DOHH2 (cell line): ENCODE measurements around the gene GOLGA6C.

ENCODE experiments used
- H3F3A ChIP-seq: fragments of 200-600 bp; sonication (generic), shearing (Covaris generic); 2 replicates; pipeline ENCODE4 v1.6.0; 2016; ENCODE audit warnings: antibody characterized with exemption, mild to moderate bottlenecking; ENCODE audit not compliant: control insufficient read depth, insufficient read depth
- H3K27ac ChIP-seq: fragments of 200-600 bp; sonication (generic); 2 replicates; pipeline ENCODE4 v1.5.1; 2014; ENCODE audit warnings: low read depth, mild to moderate bottlenecking, low read length, moderate library complexity
- H3K27me3 ChIP-seq: fragments of 200-600 bp; sonication (generic); 2 replicates; pipeline ENCODE4 v1.6.1; 2014; ENCODE audit warnings: mild to moderate bottlenecking, low read length, mixed read lengths; ENCODE audit not compliant: control insufficient read depth
- H3K36me3 ChIP-seq: fragments of 200-600 bp; sonication (generic); 2 replicates; pipeline ENCODE4 v1.6.1; 2014; ENCODE audit warnings: mild to moderate bottlenecking, low read length, moderate library complexity, mixed read lengths; ENCODE audit not compliant: control insufficient read depth
- H3K4me1 ChIP-seq: fragments of 200-600 bp; sonication (generic); 2 replicates; pipeline ENCODE4 v1.6.1; 2014; ENCODE audit warnings: mild to moderate bottlenecking, low read length, mixed read lengths; ENCODE audit not compliant: control insufficient read depth
- H3K4me2 ChIP-seq: fragments of 200-600 bp; sonication (generic); 2 replicates; pipeline ENCODE4 v1.6.0; 2014; ENCODE audit warnings: mild to moderate bottlenecking, low read length, moderate library complexity
- H3K4me3 ChIP-seq: fragments of 200-600 bp; sonication (generic); 2 replicates; pipeline ENCODE4 v1.5.1; 2014; ENCODE audit warnings: mild to moderate bottlenecking, low read length, mixed read lengths
- H3K79me2 ChIP-seq: fragments of 200-600 bp; sonication (generic); 2 replicates; pipeline ENCODE4 v1.6.1; 2014; ENCODE audit warnings: mild to moderate bottlenecking, low read length, mixed read lengths; ENCODE audit not compliant: control insufficient read depth
- H3K9me2 ChIP-seq: fragments of 200-600 bp; sonication (generic); replicated peaks from 2 replicates; pipeline ENCODE4 v1.6.1; 2014; ENCODE audit warnings: mild to moderate bottlenecking, low read length, mixed read lengths; ENCODE audit not compliant: control insufficient read depth
- H3K9me3 ChIP-seq: fragments of 200-600 bp; sonication (generic); 2 replicates; pipeline ENCODE4 v1.6.1; 2014; ENCODE audit warnings: antibody characterized with exemption, low read length, mixed read lengths; ENCODE audit not compliant: control insufficient read depth, insufficient read depth
- H4K20me1 ChIP-seq: fragments of 200-600 bp; sonication (generic); 2 replicates; pipeline ENCODE4 v1.6.0; 2014; ENCODE audit warnings: low read depth, mild to moderate bottlenecking, antibody characterized with exemption, low read length, moderate library complexity; ENCODE audit not compliant: control insufficient read depth, insufficient read depth
- CTCF ChIP-seq: fragments of 200-600 bp; sonication (generic); IDR thresholded peaks from one replicate; pipeline ENCODE4 v1.5.1; 2014; ENCODE audit warnings: antibody characterized with exemption, mild to moderate bottlenecking, low read depth, low read length; ENCODE audit not compliant: poor library complexity, severe bottlenecking
- EZH2phosphoT487 ChIP-seq: fragments of 200-600 bp; sonication (generic); IDR thresholded peaks from 2 replicates; pipeline ENCODE4 v1.6.1; 2017; ENCODE audit warnings: borderline replicate concordance, mild to moderate bottlenecking, antibody characterized with exemption, low read length, moderate library complexity, mixed read lengths

GOLGA6C gene

GRCh38 chr15:75232252-75232813 is 25.8 kb upstream of the GOLGA6C start:
- H3K4me1 ChIP-seq: no peaks in the 10 kb centered on the region
- H3K4me2 ChIP-seq: no peak overlapping the region
- H3K9me2 ChIP-seq: no peaks in the 10 kb centered on the region
- no peak for TF ChIP-seq CTCF
- no peak for TF ChIP-seq EZH2phosphoT487
- H3K4me3 ChIP-seq: no peak overlapping the region
- H3K36me3 ChIP-seq: no peaks in the 10 kb centered on the region
- H3F3A ChIP-seq: no peaks in the 10 kb centered on the region
- H3K27ac ChIP-seq: no peak overlapping the region
- H3K79me2 ChIP-seq: no peaks in the 10 kb centered on the region
- H3K27me3 ChIP-seq: peaks cover 11% of the 10 kb centered on the region; the same call in 1 of the 2 replicates
- no peaks in the 10 kb centered on the region for H3K9me3 ChIP-seq
- no peaks in the 10 kb centered on the region; the same call in 1 of the 2 replicates for H4K20me1 ChIP-seq

GRCh38 chr15:75232826-75233503 is 25.2 kb upstream of the GOLGA6C start:
- Histone ChIP-seq H3K4me3 (no peak overlapping the region), H3K27ac (no peak overlapping the region), H3K4me2 (no peak overlapping the region), H3K9me2 (no peaks in the 10 kb centered on the region), H3K9me3 (no peaks in the 10 kb centered on the region), H3K79me2 (no peaks in the 10 kb centered on the region), H3F3A (no peaks in the 10 kb centered on the region), H3K27me3 (0 out of 2 replicates have a peak, but pooled peaks cover 10% of the 10 kb centered on the region), H3K4me1 (no peaks in the 10 kb centered on the region), H4K20me1 (no peaks in the 10 kb centered on the region; the same call in 1 of the 2 replicates), H3K36me3 (no peaks in the 10 kb centered on the region)
- no peak for TF ChIP-seq CTCF
- TF ChIP-seq EZH2phosphoT487: no peak

- Histone ChIP-seq H3K27ac (no peak overlapping the region), H3K4me2 (no peak overlapping the region), H3K27me3 (peaks cover 5% of the 10 kb centered on the region; the same call in 1 of the 2 replicates), H3K9me2 (no peaks in the 10 kb centered on the region), H3K4me3 (no peak overlapping the region), H3K9me3 (no peaks in the 10 kb centered on the region), H3F3A (no peaks in the 10 kb centered on the region), H4K20me1 (no peaks in the 10 kb centered on the region; the same call in 1 of the 2 replicates), H3K4me1 (no peaks in the 10 kb centered on the region), H3K36me3 (no peaks in the 10 kb centered on the region), H3K79me2 (no peaks in the 10 kb centered on the region)
- TF ChIP-seq EZH2phosphoT487 (no peak), CTCF (no peak)
Measured at GRCh38 chr15:75233504-75234190, 24.5 kb upstream of the GOLGA6C start.
